ENCODE measurements around the gene ATP11A.

The ATP11A gene

DNA sequence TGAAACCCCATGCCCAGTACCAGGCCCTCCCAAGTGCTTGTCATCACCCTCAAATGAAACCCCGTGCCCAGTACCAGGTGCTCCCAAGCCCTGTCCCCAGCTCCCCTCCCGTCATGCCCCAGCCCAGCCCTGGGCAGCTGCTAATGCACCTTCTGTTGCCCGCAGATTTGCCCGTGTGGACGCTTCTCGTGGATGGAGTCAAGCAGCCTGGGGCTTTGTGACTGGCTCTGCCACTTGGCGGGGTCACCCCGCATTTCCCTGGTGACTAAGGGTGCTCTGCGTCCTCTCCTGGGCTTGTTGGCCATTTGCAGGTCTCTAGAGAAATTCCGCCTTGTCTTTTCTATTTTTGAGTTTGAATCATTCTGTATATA is 82.7 kb downstream of the ATP11A start:
- Histone ChIP-seq H3K9ac (no peak overlapping the region), H3K9me3 (ENCODE audit: control insufficient read depth, low read length) (no peaks in the 10 kb centered on the region), H3K27ac (no peak overlapping the region), H3K36me3 (ENCODE audit: control insufficient read depth, insufficient read depth, low read length) (no peaks in the 10 kb centered on the region), H3K79me2 (peaks cover 11% of the 10 kb centered on the region), H2AFZ (no peak overlapping the region), H3K4me1 (no peaks in the 10 kb centered on the region), H3K27me3 (ENCODE audit: control insufficient read depth, insufficient read depth, low read length) (no peaks in the 10 kb centered on the region), H3K4me3 (ENCODE audit: low read depth, low read length) (no peak overlapping the region), H3K4me2 (ENCODE audit: low read length) (no peak overlapping the region)
- TF ChIP-seq, protein P1, sequence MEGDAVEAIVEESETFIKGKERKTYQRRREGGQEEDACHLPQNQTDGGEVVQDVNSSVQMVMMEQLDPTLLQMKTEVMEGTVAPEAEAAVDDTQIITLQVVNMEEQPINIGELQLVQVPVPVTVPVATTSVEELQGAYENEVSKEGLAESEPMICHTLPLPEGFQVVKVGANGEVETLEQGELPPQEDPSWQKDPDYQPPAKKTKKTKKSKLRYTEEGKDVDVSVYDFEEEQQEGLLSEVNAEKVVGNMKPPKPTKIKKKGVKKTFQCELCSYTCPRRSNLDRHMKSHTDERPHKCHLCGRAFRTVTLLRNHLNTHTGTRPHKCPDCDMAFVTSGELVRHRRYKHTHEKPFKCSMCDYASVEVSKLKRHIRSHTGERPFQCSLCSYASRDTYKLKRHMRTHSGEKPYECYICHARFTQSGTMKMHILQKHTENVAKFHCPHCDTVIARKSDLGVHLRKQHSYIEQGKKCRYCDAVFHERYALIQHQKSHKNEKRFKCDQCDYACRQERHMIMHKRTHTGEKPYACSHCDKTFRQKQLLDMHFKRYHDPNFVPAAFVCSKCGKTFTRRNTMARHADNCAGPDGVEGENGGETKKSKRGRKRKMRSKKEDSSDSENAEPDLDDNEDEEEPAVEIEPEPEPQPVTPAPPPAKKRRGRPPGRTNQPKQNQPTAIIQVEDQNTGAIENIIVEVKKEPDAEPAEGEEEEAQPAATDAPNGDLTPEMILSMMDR (IDR thresholded peaks at IDR 0.05), result no peak

DNA sequence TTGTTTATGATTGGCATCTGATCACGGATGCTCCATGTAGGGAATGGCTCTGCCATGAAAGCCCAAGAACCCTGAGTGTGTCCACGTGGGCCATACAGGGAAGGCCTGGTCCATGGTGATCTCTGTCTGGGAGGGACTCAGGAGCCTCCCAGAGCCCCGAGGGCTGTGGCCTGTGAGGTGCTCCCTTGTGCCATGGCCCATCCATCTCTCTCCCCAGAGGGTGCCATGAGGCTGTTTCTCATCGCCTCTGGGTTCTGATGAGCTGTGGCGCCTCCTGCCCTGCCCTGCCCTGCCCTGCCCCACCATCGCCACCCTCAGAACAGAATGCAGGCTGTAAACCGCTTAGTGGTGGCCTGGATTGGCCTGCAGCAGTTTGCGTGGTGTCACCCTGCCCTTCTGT is 83.1 kb downstream of the ATP11A start:
- TF ChIP-seq, protein P1 (IDR thresholded peaks at IDR 0.05), result no peak
- Histone ChIP-seq H3K4me2 (ENCODE audit: low read length) (no peak overlapping the region), H3K79me2 (peaks cover 11% of the 10 kb centered on the region), H3K27me3 (ENCODE audit: control insufficient read depth, insufficient read depth, low read length) (no peaks in the 10 kb centered on the region), H3K4me1 (no peaks in the 10 kb centered on the region), H2AFZ (no peak overlapping the region), H3K27ac (no peak overlapping the region), H3K4me3 (ENCODE audit: low read depth, low read length) (no peak overlapping the region), H3K9ac (no peak overlapping the region), H3K9me3 (ENCODE audit: control insufficient read depth, low read length) (no peaks in the 10 kb centered on the region), H3K36me3 (ENCODE audit: control insufficient read depth, insufficient read depth, low read length) (no peaks in the 10 kb centered on the region)

DNA sequence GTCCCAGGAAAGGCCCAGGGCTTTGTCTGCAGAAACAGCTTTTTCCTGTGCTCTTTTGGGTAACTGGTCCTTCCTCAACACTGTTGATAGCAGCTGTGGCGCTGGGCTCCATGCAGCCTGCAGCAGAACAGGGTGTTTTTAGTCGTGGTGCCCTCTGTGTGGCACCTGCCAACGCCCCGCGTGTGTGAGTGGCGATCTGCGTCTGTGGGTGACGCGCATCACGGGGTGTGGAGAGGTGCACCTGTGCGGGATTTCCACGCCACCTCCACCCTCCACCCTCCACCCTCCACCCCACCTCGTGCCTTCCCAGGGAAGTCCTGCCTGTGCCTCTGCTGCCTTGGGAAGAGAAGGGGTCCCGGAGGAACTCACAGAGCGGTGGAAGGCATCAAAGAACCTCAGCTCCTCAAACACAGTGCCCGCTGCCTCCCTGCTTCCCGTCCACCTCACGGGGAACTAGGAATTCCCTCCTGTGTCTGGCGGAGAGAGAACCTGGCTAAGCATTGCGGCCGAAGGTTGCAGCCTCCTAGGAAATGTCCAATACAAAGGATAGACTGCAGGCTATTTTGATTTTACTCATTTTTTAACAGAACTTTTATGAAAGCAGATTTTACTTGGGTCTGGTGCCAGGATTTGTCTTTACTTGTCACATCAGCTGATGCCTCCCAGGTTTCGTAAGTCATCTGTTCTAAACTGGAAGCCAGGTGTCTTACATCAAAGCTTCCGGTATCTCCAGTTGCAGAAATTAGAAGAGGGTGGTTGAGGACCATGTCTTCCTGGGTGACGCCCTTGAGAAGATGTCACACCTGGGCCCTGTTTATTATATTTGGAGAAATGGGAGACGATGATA is 84.0 kb downstream of the ATP11A start:
- TF ChIP-seq, protein P1 (IDR thresholded peaks at IDR 0.05), result no peak
- H3K4me2 ChIP-seq (ENCODE audit: low read length), result no peak overlapping the region
- no peak overlapping the region for H3K27ac ChIP-seq
- no peaks in the 10 kb centered on the region for H3K4me1 ChIP-seq
- H3K27me3 ChIP-seq (ENCODE audit: control insufficient read depth, insufficient read depth, low read length), result no peaks in the 10 kb centered on the region
- no peak overlapping the region for H3K4me3 ChIP-seq (ENCODE audit: low read depth, low read length)
- H3K9me3 ChIP-seq (ENCODE audit: control insufficient read depth, low read length), result no peaks in the 10 kb centered on the region
- peaks cover 11% of the 10 kb centered on the region for H3K79me2 ChIP-seq
- H3K36me3 ChIP-seq (ENCODE audit: control insufficient read depth, insufficient read depth, low read length), result no peaks in the 10 kb centered on the region
- H3K9ac ChIP-seq, result no peak overlapping the region
- no peak overlapping the region for H2AFZ ChIP-seq

DNA sequence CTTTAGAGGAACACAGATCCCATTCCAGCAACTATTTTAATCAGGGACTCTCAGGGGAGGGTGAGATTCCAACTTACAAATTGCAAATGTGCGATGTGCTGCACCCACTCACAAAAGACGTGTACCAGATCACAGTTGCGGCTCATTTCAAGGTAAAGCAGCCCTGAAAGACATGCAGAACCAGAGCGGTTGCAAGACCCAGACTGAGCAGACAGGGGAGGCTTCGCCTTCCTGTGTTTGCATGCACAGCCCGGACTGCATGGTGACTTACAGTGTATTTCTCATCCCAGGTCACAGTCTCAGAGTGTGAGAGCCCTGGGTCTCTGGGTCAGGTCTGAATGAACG is 84.6 kb downstream of the ATP11A start:
- Histone ChIP-seq H3K9me3 (ENCODE audit: control insufficient read depth, low read length) (no peaks in the 10 kb centered on the region), H3K79me2 (peaks cover 11% of the 10 kb centered on the region), H3K27ac (no peak overlapping the region), H3K9ac (no peak overlapping the region), H3K36me3 (ENCODE audit: control insufficient read depth, insufficient read depth, low read length) (no peaks in the 10 kb centered on the region), H2AFZ (no peak overlapping the region), H3K27me3 (ENCODE audit: control insufficient read depth, insufficient read depth, low read length) (no peaks in the 10 kb centered on the region), H3K4me1 (no peaks in the 10 kb centered on the region), H3K4me2 (ENCODE audit: low read length) (no peak overlapping the region), H3K4me3 (ENCODE audit: low read depth, low read length) (no peak overlapping the region)
- TF ChIP-seq, protein P1 (IDR thresholded peaks at IDR 0.05), result no peak

Measured in parathyroid adenoma (tissue), 2 donors.